GM19035 (cell line): ENCODE results near the gene CCDC92B.

Experiments
- ATAC-seq: cut with Tn5 transposase; IDR thresholded peaks from one replicate; pipeline ENCODE4 v1.9.1; 2021; ENCODE audit not compliant: unreplicated experiment

Gene CCDC92B

GRCh38 chr17:2779545-2779944, 30.1 kb upstream of the CCDC92B start:
- ATAC-seq = no peak

GRCh38 chr17:2778489-2778888, 29.0 kb upstream of the CCDC92B start:
- no peak for ATAC-seq

- ATAC-seq = no peak
These were observed 27.9 kb upstream of the CCDC92B start for GRCh38 chr17:2777242-2777867.

GRCh38 chr17:2776589-2777241, 27.3 kb upstream of the CCDC92B start:
- no peak for ATAC-seq

- no peak for ATAC-seq
These were observed 25.8 kb upstream of the CCDC92B start for GRCh38 chr17:2775206-2775605.

- no peak for ATAC-seq
These were observed 20.7 kb upstream of the CCDC92B start for GRCh38 chr17:2770129-2770528.

GRCh38 chr17:2758870-2759269, 9.4 kb upstream of the CCDC92B start:
- no peak for ATAC-seq

GRCh38 chr17:2755891-2756724, 6.7 kb upstream of the CCDC92B start:
- no peak for ATAC-seq

- no peak for ATAC-seq
These were observed 2.0 kb upstream of the CCDC92B start for GRCh38 chr17:2751491-2751890.

- ATAC-seq = no peak
These were observed 1.3 kb upstream of the CCDC92B start for GRCh38 chr17:2750721-2751120.

- ATAC-seq = no peak
These were observed 331 bp upstream of the CCDC92B start for GRCh38 chr17:2749784-2750181.

- no peak for ATAC-seq
These were observed 4.0 kb downstream of the CCDC92B start for GRCh38 chr17:2745317-2746037.

GRCh38 chr17:2737693-2738092, 11.8 kb downstream of the CCDC92B start:
- no peak for ATAC-seq

GRCh38 chr17:2736956-2737355, 12.5 kb downstream of the CCDC92B start:
- ATAC-seq = no peak

- no peak for ATAC-seq
These were observed 13.6 kb downstream of the CCDC92B start for GRCh38 chr17:2735896-2736295.

- no peak for ATAC-seq
These were observed 14.5 kb downstream of the CCDC92B start for GRCh38 chr17:2734939-2735338.

- ATAC-seq = no peak
These were observed 17.6 kb downstream of the CCDC92B start for GRCh38 chr17:2731807-2732206.

GRCh38 chr17:2730764-2731353, 18.6 kb downstream of the CCDC92B start:
- ATAC-seq = no peak

- no peak for ATAC-seq
These were observed 24.7 kb downstream of the CCDC92B start for GRCh38 chr17:2724784-2725164.

- ATAC-seq = no peak
These were observed 25.3 kb downstream of the CCDC92B start for GRCh38 chr17:2723997-2724783.
